Thyroid gland (tissue), 4 donors: Measurements from ENCODE around the gene ZMIZ1. TPM values are rescaled to one million over a fixed set of nuclear protein-coding genes. Genes with fewer than 3 reads are reported as not detected.

Source experiments
- DNase-seq, 2 donors: peaks; one replicate each; pipeline ENCODE4 v3.0.0-alpha.2; 2019
- H3K27ac ChIP-seq, 3 donors: fragments of 200-600 bp; sonication (generic); 1 replicate in 2 of 3; 2 replicates in 1 of 3; pipeline ENCODE4 v1.5.1; 2016 to 2019; ENCODE audit warnings: mild to moderate bottlenecking in 1 of 3, moderate library complexity in 1 of 3
- H3K27me3 ChIP-seq: fragments of 200-600 bp; sonication (generic); one replicate; pipeline ENCODE4 v1.5.1; 2019
- H3K36me3 ChIP-seq, 2 donors: fragments of 200-600 bp; sonication (generic); one replicate each; pipeline ENCODE4 v1.5.1; 2016 to 2019
- H3K4me1 ChIP-seq, 2 donors: fragments of 200-600 bp; sonication (generic); one replicate each; pipeline ENCODE4 v1.5.1; 2017 to 2019
- H3K4me3 ChIP-seq, 3 donors: fragments of 200-600 bp; sonication (generic); replicated peaks in 1 of 3; 1 replicate in 2 of 3; 2 replicates in 1 of 3; pipeline ENCODE4 v1.5.1; 2016; ENCODE audit warnings: mild to moderate bottlenecking in 1 of 3
- H3K9me3 ChIP-seq: fragments of 200-600 bp; sonication (generic); one replicate; pipeline ENCODE4 v1.5.1; 2017
- POLR2A ChIP-seq, 2 donors: fragments of 450-650 bp; IDR thresholded peaks; one replicate each; pipeline ENCODE4 v1.6.1; 2017; ENCODE audit warnings: antibody characterized with exemption in 2 of 2, mild to moderate bottlenecking in 2 of 2, moderate library complexity in 1 of 2
- WGBS, 2 donors: methylation state at CpG; one replicate each; pipeline ENCODE4 v1.1.5; 2017; 5-methylcytosine and 5-hydroxymethylcytosine counted together
- intact Hi-C: fragments of 100-400 bp; cut with DNase I; formaldehyde crosslinking; loops from one replicate; pipeline ENCODE4 v1.15.1; 2023
- total RNA-seq, 4 donors: library from RNA; depleted of rRNA; stranded (reverse); fragments of >200 nt; gene quantifications; one replicate each; pipeline ENCODE4 v1.2.3, GENCODE V29; 2016
- TF ChIP-seq, protein P1 (sequence below), 6 experiments: fragments of 200-600 bp in 3 of 6; fragments of 450-650 bp in 3 of 6; sonication (generic) in 3 of 6; IDR thresholded peaks; one replicate each; pipeline ENCODE4 v1.5.1; 2016 to 2019; ENCODE audit warnings: antibody characterized with exemption in 6 of 6, mild to moderate bottlenecking in 2 of 6, inconsistent platforms in 1 of 6, moderate library complexity in 1 of 6

The ZMIZ1 gene
- total RNA-seq, 4 donors from 2014 or later, result 59.9 to 128 (median 94.4) TPM

DNA sequence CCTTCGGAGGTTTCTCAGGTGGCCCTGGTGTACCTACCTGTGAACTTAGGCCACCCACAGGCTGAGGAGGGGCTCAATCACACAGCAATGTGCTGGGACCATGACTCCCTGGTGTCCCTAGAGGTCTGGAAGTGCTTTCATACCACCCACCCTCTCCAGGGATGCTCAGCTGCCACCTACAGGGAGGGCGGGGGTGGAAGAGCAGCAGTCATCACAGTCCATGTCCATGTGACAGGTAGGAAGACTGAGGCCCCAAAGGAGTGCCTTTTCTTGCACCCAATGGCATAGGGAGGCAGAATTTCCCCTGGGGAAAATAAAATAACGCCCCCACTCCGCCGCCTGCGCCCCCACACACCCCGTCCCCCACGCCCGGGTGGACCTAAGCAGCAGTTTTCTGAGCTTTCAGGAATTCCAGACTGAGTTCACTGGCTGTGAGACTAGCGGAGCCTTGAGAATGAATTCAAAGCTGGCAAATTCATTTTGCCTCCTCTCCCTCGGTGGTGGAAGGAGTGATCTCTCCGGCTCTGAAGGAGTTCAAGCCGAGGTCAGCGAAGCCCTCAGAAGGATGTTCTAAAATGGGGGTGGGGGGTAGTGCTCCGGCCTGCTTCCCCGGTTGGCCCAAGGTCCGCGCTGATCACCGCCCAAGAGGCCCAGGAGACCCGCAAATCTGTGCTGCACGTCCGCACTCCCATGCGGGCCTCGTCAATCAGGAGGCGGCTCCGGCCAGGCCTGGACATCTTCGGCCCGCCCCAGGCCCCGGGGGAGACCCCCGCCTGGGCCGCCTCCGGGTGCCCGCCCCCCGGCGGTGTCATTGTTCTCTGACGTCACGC, 2.1 kb upstream of the ZMIZ1 start:
- Histone ChIP-seq H3K4me1 (peaks cover 17 to 18% of the 10 kb centered on the region in 2 donors), H3K9me3 (no peaks in the 10 kb centered on the region), H3K4me3 (peak overlapping the region in 2 of 3 donors; percentile 19 to 56), H3K36me3 (no peaks in the 10 kb centered on the region), H3K27ac (peak overlapping the region; percentile 1 to 99 (median 86)), H3K27me3 (no peaks in the 10 kb centered on the region)
- TF ChIP-seq, protein P1, sequence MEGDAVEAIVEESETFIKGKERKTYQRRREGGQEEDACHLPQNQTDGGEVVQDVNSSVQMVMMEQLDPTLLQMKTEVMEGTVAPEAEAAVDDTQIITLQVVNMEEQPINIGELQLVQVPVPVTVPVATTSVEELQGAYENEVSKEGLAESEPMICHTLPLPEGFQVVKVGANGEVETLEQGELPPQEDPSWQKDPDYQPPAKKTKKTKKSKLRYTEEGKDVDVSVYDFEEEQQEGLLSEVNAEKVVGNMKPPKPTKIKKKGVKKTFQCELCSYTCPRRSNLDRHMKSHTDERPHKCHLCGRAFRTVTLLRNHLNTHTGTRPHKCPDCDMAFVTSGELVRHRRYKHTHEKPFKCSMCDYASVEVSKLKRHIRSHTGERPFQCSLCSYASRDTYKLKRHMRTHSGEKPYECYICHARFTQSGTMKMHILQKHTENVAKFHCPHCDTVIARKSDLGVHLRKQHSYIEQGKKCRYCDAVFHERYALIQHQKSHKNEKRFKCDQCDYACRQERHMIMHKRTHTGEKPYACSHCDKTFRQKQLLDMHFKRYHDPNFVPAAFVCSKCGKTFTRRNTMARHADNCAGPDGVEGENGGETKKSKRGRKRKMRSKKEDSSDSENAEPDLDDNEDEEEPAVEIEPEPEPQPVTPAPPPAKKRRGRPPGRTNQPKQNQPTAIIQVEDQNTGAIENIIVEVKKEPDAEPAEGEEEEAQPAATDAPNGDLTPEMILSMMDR (IDR thresholded peaks at IDR 0.05), result peak in 3 of 6 experiments; percentile 5 to 23 (median 7)
- no peak for TF ChIP-seq POLR2A (IDR thresholded peaks at IDR 0.05)
- DNase-seq, result no peak
- 19 to 31% methylated on average over 7 to 16 of the region's 37 CpGs for WGBS, 2 donors
- intact Hi-C loops, result loop anchor here (5.0 kb wide), 1 partner anchor 94 kb away; no protein-coding TSS in a partner anchor

DNA sequence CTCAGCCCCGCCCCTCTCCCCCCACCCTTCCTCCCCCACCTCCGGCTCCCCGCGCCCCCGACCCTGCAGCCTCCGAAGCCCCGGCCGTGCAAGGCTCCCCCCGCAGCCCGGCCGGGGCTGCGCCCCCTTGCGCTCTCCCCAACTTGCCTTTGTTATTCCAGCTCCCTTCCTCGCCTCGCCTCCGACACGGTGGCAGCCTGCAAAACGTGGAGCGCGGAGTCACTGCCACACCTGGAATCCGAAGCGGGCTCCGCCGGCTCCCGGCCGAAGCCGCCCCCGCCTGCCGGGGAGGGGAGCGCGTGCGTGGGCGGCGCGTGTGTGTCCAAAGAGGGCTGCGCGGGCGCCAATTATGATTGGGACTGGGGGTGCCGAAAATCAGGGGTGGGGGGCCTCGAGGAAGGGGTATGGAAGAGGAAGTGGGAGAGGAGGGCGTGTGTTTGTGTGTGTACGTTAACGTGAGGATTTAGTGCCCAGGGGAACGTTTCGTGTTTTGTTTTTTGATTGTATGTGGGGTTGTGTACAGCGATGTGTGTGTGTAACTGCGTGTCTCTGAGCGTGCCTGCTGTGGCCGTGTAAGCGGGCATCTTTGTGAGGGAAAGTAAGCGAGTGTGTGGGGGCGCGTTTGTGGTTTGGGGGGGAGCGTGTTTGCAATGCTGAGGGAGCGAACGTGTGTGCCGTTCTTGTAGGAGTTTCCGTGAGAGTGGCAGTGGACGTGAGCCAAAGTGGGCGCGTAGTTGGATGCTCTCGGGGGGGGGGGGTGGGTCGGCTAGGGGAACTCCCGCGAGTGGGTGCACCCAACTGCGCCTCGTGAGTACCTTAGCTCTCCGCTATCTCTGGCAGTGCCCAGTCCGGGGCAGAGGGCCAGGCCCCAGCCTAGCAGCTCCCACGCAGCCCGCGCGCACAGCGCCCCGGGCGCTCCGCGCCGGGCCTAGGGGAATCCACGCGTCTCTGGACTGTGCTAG, 1.2 kb upstream of the ZMIZ1 start:
- TF ChIP-seq POLR2A (IDR thresholded peaks at IDR 0.05), result peak in 1 of 2 donors; percentile 57
- TF ChIP-seq, protein P1 (IDR thresholded peaks at IDR 0.05), result peak in 3 of 6 experiments; percentile 2 to 19 (median 16)
- no peaks in the 10 kb centered on the region for H3K27me3 ChIP-seq
- H3K9me3 ChIP-seq, result no peaks in the 10 kb centered on the region
- H3K27ac ChIP-seq, result peak overlapping the region; percentile 86 to 99 (median 90)
- H3K36me3 ChIP-seq, result no peaks in the 10 kb centered on the region
- 1% methylated on average over 28 to 35 of the region's 81 CpGs for WGBS, 2 donors
- H3K4me3 ChIP-seq, result peak overlapping the region; percentile 17 to 56 (median 19)
- intact Hi-C loops, result loop anchor here (5.0 kb wide), 1 partner anchor 95 kb away; no protein-coding TSS in a partner anchor
- DNase-seq, result peak; percentile 90 to 93
- peaks cover 26 to 27% of the 10 kb centered on the region in 2 donors for H3K4me1 ChIP-seq

DNA sequence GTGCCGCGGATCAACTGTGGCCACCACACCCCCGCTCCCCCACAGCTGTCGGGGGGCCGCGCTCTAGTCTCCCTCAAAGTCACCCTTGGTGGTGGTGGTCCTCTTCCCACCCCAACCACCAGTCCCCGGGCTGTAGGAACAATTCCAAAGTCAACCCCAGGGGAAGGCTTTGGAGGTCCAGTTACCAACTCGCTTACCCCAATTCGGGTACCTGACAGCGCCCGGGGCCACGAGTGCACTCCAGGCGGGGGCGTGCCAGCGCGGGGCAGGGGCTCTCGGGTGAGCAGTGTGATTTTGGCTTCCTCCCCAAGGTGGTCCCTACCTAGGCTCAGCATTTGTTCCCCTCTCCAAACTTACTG, 584 bp upstream of the ZMIZ1 start:
- H3K4me1 ChIP-seq, result peaks cover 32 to 33% of the 10 kb centered on the region in 2 donors
- peak overlapping the region; percentile 2 to 56 (median 17) for H3K4me3 ChIP-seq
- H3K9me3 ChIP-seq, result no peaks in the 10 kb centered on the region
- H3K27ac ChIP-seq, result peak overlapping the region; percentile 86 to 99 (median 90)
- intact Hi-C loops, result loop anchor here (5.0 kb wide), 1 partner anchor 96 kb away; no protein-coding TSS in a partner anchor
- no peaks in the 10 kb centered on the region for H3K27me3 ChIP-seq
- no peaks in the 10 kb centered on the region for H3K36me3 ChIP-seq
- WGBS, 2 donors, result 0 to 6% methylated on average over 3 to 6 of the region's 17 CpGs
- TF ChIP-seq, protein P1 (IDR thresholded peaks at IDR 0.05), result no peak
- DNase-seq, result peak in 1 of 2 donors; percentile 34

DNA sequence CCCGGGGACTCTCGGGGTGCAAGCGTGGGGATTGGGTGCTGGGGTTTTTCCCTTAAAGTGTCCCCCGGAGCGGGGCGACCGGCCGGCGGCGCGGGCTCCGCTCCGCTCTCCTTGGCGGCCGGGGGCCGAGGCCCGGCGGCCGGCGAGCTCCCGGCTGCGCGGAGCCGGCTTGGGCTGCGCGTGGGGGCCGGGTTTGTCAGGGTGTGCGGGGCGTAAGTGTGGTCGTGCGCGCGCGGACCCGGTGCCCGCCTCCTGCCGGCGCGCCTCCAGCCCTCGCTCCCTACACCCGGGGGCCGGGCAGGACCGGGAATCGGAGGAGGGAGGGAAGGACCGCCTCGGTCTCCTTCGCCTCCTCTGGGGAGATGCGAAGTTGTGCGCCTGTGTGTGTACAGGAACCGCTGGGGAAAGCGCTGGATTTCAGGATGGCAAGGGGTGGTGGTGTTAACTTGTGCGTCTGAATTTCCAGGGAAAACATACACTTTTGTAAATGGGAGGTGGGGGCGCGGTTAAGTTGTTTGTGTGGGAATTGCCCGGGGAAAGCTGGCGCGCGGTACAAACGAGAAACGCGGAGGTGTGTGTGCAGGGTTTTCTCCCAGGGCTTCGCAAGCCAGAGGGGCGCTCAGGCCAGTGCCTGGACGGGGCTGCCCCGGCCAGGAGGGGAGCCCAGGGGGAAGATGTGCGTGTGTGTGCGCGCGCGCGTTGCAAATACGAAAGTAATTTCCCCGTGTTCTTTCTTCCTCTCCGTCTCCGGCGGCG, 737 bp downstream of the ZMIZ1 start:
- TF ChIP-seq, protein P1 (IDR thresholded peaks at IDR 0.05), result peak in 2 of 6 experiments; percentile 1 to 3
- TF ChIP-seq POLR2A (IDR thresholded peaks at IDR 0.05), result no peak
- peak; percentile 59 to 62 for DNase-seq

More for the DNA sequence above, 737 bp downstream of the ZMIZ1 start:
- H3K4me1 ChIP-seq, result peaks cover 46% of the 10 kb centered on the region in 2 donors
- no peaks in the 10 kb centered on the region for H3K36me3 ChIP-seq
- no peaks in the 10 kb centered on the region for H3K9me3 ChIP-seq
- H3K4me3 ChIP-seq, result peak overlapping the region; percentile 64 to 95 (median 89)
- H3K27me3 ChIP-seq, result no peaks in the 10 kb centered on the region
- WGBS, 2 donors, result 0 to 1% methylated on average over 26 to 27 of the region's 77 CpGs
- intact Hi-C loops, result loop anchor here (5.0 to 10.0 kb wide), 3 partner anchors 65 to 128 kb away; no protein-coding TSS in a partner anchor
- peak overlapping the region; percentile 98 to 99 (median 99) for H3K27ac ChIP-seq
